ENCODE measurements around the gene TMOD3.
A peak's percentile ranks its signal among the peaks of the same experiment; 100 is the strongest.

The TMOD3 gene

GRCh38 chr15:51838270-51838669 is 8.8 kb downstream of the TMOD3 start:
- ChIA-PET POLR2A (interaction anchor here (0.6 to 0.7 kb wide), 2 partner anchors 9 to 43 kb away, joined by 3 to 4 read pairs; partner anchors contain the start of gene TMOD3), CTCF (interaction anchor here (0.6 to 1.0 kb wide), 2 partner anchors 9 to 29 kb away, joined by 3 to 5 read pairs; no protein-coding TSS in a partner anchor)
- Histone ChIP-seq H3K36me3 (ENCODE audit: control insufficient read depth in 4 of 4, insufficient read depth in 4 of 4, low read length in 3 of 4) (peaks cover 0 to 1% (median 0%) of the 10 kb centered on the region in 4 experiments), H3K9me3 (ENCODE audit: control extremely low read depth in 1 of 5, control insufficient read depth in 4 of 5, insufficient read depth in 2 of 5, low read depth in 1 of 5, low read length in 4 of 5) (no peaks in the 10 kb centered on the region), H3K4me1 (ENCODE audit: control extremely low read depth in 1 of 4, control insufficient read depth in 4 of 4, insufficient read depth in 4 of 4, low read length in 3 of 4) (peaks cover 21 to 34% (median 27%) of the 10 kb centered on the region in 4 experiments), H3K27me3 (replicated peaks in 2 of 5; ENCODE audit: control insufficient read depth in 4 of 5, insufficient read depth in 5 of 5, low read length in 4 of 5) (no peaks in the 10 kb centered on the region), H3K27ac (ENCODE audit: insufficient read depth in 1 of 2, low read depth in 1 of 2, low read length in 2 of 2, poor library complexity in 1 of 2, severe bottlenecking in 2 of 2) (no peak overlapping the region), H3K4me3 (ENCODE audit: control insufficient read depth in 1 of 7, extremely low read depth in 1 of 7, insufficient read depth in 4 of 7, low read depth in 2 of 7, low read length in 6 of 7) (no peak overlapping the region)
- DNase-seq, result no peak
- 90% methylated on average over 2 of the region's 2 CpGs for WGBS (ENCODE audit: insufficient coverage)

GRCh38 chr15:51840692-51841091 is 11.2 kb downstream of the TMOD3 start:
- no peak for DNase-seq
- POLR2A ChIA-PET, result no interaction called here
- H3K4me1 ChIP-seq (ENCODE audit: control extremely low read depth in 1 of 4, control insufficient read depth in 4 of 4, insufficient read depth in 4 of 4, low read length in 3 of 4), result peaks cover 23 to 48% (median 36%) of the 10 kb centered on the region in 4 experiments
- no peaks in the 10 kb centered on the region for H3K27me3 ChIP-seq (replicated peaks in 2 of 5; ENCODE audit: control insufficient read depth in 4 of 5, insufficient read depth in 5 of 5, low read length in 4 of 5)
- no peak overlapping the region for H3K4me3 ChIP-seq (ENCODE audit: control insufficient read depth in 1 of 7, extremely low read depth in 1 of 7, insufficient read depth in 4 of 7, low read depth in 2 of 7, low read length in 6 of 7)
- CTCF ChIA-PET, result no interaction called here
- H3K9me3 ChIP-seq (ENCODE audit: control extremely low read depth in 1 of 5, control insufficient read depth in 4 of 5, insufficient read depth in 2 of 5, low read depth in 1 of 5, low read length in 4 of 5), result no peaks in the 10 kb centered on the region
- WGBS (ENCODE audit: insufficient coverage), result no CpG with 5 or more reads among the region's 4 CpGs
- no peaks in the 10 kb centered on the region for H3K36me3 ChIP-seq (ENCODE audit: control insufficient read depth in 4 of 4, insufficient read depth in 4 of 4, low read length in 3 of 4)
- H3K27ac ChIP-seq (ENCODE audit: insufficient read depth in 1 of 2, low read depth in 1 of 2, low read length in 2 of 2, poor library complexity in 1 of 2, severe bottlenecking in 2 of 2), result no peak overlapping the region

GRCh38 chr15:51841406-51842040 is 12.1 kb downstream of the TMOD3 start:
- DNase-seq, result peak in 2 of 3 donors; percentile 39 to 42
- POLR2A ChIA-PET, result interaction anchor here (0.6 kb wide), 1 partner anchor 11 kb away, joined by 3 read pairs; no protein-coding TSS in a partner anchor
- no peak overlapping the region for H3K27ac ChIP-seq (ENCODE audit: insufficient read depth in 1 of 2, low read depth in 1 of 2, low read length in 2 of 2, poor library complexity in 1 of 2, severe bottlenecking in 2 of 2)
- 15% methylated on average over 4 of the region's 5 CpGs for WGBS (ENCODE audit: insufficient coverage)
- H3K36me3 ChIP-seq (ENCODE audit: control insufficient read depth in 4 of 4, insufficient read depth in 4 of 4, low read length in 3 of 4), result no peaks in the 10 kb centered on the region
- CTCF ChIA-PET, result interaction anchor here (1.0 kb wide), 1 partner anchor 11 kb away, joined by 5 read pairs; no protein-coding TSS in a partner anchor
- H3K4me3 ChIP-seq (ENCODE audit: control insufficient read depth in 1 of 7, extremely low read depth in 1 of 7, insufficient read depth in 4 of 7, low read depth in 2 of 7, low read length in 6 of 7), result peak overlapping the region in 1 of 7 experiments; percentile 12
- H3K9me3 ChIP-seq (ENCODE audit: control extremely low read depth in 1 of 5, control insufficient read depth in 4 of 5, insufficient read depth in 2 of 5, low read depth in 1 of 5, low read length in 4 of 5), result no peaks in the 10 kb centered on the region
- peaks cover 23 to 57% (median 44%) of the 10 kb centered on the region in 4 experiments for H3K4me1 ChIP-seq (ENCODE audit: control extremely low read depth in 1 of 4, control insufficient read depth in 4 of 4, insufficient read depth in 4 of 4, low read length in 3 of 4)
- H3K27me3 ChIP-seq (replicated peaks in 2 of 5; ENCODE audit: control insufficient read depth in 4 of 5, insufficient read depth in 5 of 5, low read length in 4 of 5), result no peaks in the 10 kb centered on the region

- Histone ChIP-seq H3K27ac (ENCODE audit: insufficient read depth in 1 of 2, low read depth in 1 of 2, low read length in 2 of 2, poor library complexity in 1 of 2, severe bottlenecking in 2 of 2) (no peak overlapping the region), H3K4me1 (ENCODE audit: control extremely low read depth in 1 of 4, control insufficient read depth in 4 of 4, insufficient read depth in 4 of 4, low read length in 3 of 4) (peaks cover 21 to 61% (median 49%) of the 10 kb centered on the region in 4 experiments), H3K4me3 (ENCODE audit: control insufficient read depth in 1 of 7, extremely low read depth in 1 of 7, insufficient read depth in 4 of 7, low read depth in 2 of 7, low read length in 6 of 7) (no peak overlapping the region), H3K36me3 (ENCODE audit: control insufficient read depth in 4 of 4, insufficient read depth in 4 of 4, low read length in 3 of 4) (no peaks in the 10 kb centered on the region), H3K9me3 (ENCODE audit: control extremely low read depth in 1 of 5, control insufficient read depth in 4 of 5, insufficient read depth in 2 of 5, low read depth in 1 of 5, low read length in 4 of 5) (no peaks in the 10 kb centered on the region), H3K27me3 (replicated peaks in 2 of 5; ENCODE audit: control insufficient read depth in 4 of 5, insufficient read depth in 5 of 5, low read length in 4 of 5) (no peaks in the 10 kb centered on the region)
- CTCF ChIA-PET, result interaction anchor here (1.0 to 1.2 kb wide), 2 partner anchors 11 to 42 kb away, joined by 4 to 5 read pairs; no protein-coding TSS in a partner anchor
- POLR2A ChIA-PET, result interaction anchor here (0.6 kb wide), 1 partner anchor 12 kb away, joined by 3 read pairs; no protein-coding TSS in a partner anchor
- DNase-seq, result peak in 1 of 3 donors; percentile 9
- 100% methylated on average over 1 of the region's 3 CpGs for WGBS (ENCODE audit: insufficient coverage)
Measured at GRCh38 chr15:51842265-51842664, 12.8 kb downstream of the TMOD3 start.

GRCh38 chr15:51842852-51843737 is 13.6 kb downstream of the TMOD3 start:
- Histone ChIP-seq H3K9me3 (ENCODE audit: control extremely low read depth in 1 of 5, control insufficient read depth in 4 of 5, insufficient read depth in 2 of 5, low read depth in 1 of 5, low read length in 4 of 5) (no peaks in the 10 kb centered on the region), H3K4me1 (ENCODE audit: control extremely low read depth in 1 of 4, control insufficient read depth in 4 of 4, insufficient read depth in 4 of 4, low read length in 3 of 4) (peaks cover 17 to 53% (median 41%) of the 10 kb centered on the region in 4 experiments), H3K4me3 (ENCODE audit: control insufficient read depth in 1 of 7, extremely low read depth in 1 of 7, insufficient read depth in 4 of 7, low read depth in 2 of 7, low read length in 6 of 7) (no peak overlapping the region), H3K27ac (ENCODE audit: insufficient read depth in 1 of 2, low read depth in 1 of 2, low read length in 2 of 2, poor library complexity in 1 of 2, severe bottlenecking in 2 of 2) (peak overlapping the region in 1 of 2 experiments; percentile 16), H3K36me3 (ENCODE audit: control insufficient read depth in 4 of 4, insufficient read depth in 4 of 4, low read length in 3 of 4) (peaks cover 0 to 3% (median 0%) of the 10 kb centered on the region in 4 experiments), H3K27me3 (replicated peaks in 2 of 5; ENCODE audit: control insufficient read depth in 4 of 5, insufficient read depth in 5 of 5, low read length in 4 of 5) (no peaks in the 10 kb centered on the region)
- peak in 2 of 3 donors; percentile 52 to 69 for DNase-seq
- ChIA-PET CTCF (interaction anchor here (0.8 to 1.2 kb wide), 3 partner anchors 9 to 41 kb away, joined by 3 to 4 read pairs (median 3); no protein-coding TSS in a partner anchor), POLR2A (interaction anchor here (0.7 kb wide), 1 partner anchor 22 kb away, joined by 3 read pairs; no protein-coding TSS in a partner anchor)
- 95% methylated on average over 3 of the region's 6 CpGs for WGBS (ENCODE audit: insufficient coverage)

- ChIA-PET POLR2A (interaction anchor here (1.4 kb wide), 1 partner anchor 34 kb away, joined by 4 read pairs; no protein-coding TSS in a partner anchor), CTCF (interaction anchor here (0.9 to 1.8 kb wide), 6 partner anchors 9 to 44 kb away, joined by 3 to 5 read pairs (median 4); no protein-coding TSS in a partner anchor)
- H3K27ac ChIP-seq (ENCODE audit: insufficient read depth in 1 of 2, low read depth in 1 of 2, low read length in 2 of 2, poor library complexity in 1 of 2, severe bottlenecking in 2 of 2), result no peak overlapping the region
Measured at GRCh38 chr15:51844747-51845426, 15.4 kb downstream of the TMOD3 start.

More at GRCh38 chr15:51844747-51845426, 15.4 kb downstream of the TMOD3 start:
- WGBS (ENCODE audit: insufficient coverage), result 100% methylated on average over 1 of the region's 4 CpGs
- no peak overlapping the region for H3K4me3 ChIP-seq (ENCODE audit: control insufficient read depth in 1 of 7, extremely low read depth in 1 of 7, insufficient read depth in 4 of 7, low read depth in 2 of 7, low read length in 6 of 7)
- DNase-seq, result no peak
- H3K36me3 ChIP-seq (ENCODE audit: control insufficient read depth in 4 of 4, insufficient read depth in 4 of 4, low read length in 3 of 4), result peaks cover 0 to 3% (median 0%) of the 10 kb centered on the region in 4 experiments
- peaks cover 14 to 48% (median 38%) of the 10 kb centered on the region in 4 experiments for H3K4me1 ChIP-seq (ENCODE audit: control extremely low read depth in 1 of 4, control insufficient read depth in 4 of 4, insufficient read depth in 4 of 4, low read length in 3 of 4)
- H3K27me3 ChIP-seq (replicated peaks in 2 of 5; ENCODE audit: control insufficient read depth in 4 of 5, insufficient read depth in 5 of 5, low read length in 4 of 5), result no peaks in the 10 kb centered on the region
- H3K9me3 ChIP-seq (ENCODE audit: control extremely low read depth in 1 of 5, control insufficient read depth in 4 of 5, insufficient read depth in 2 of 5, low read depth in 1 of 5, low read length in 4 of 5), result no peaks in the 10 kb centered on the region

Measured in common myeloid progenitor, CD34-positive (primary cell).